Breast epithelium (tissue), 4 donors: ENCODE data around the gene PNPLA4. TPM values are rescaled to one million over a fixed set of nuclear protein-coding genes. Genes with fewer than 3 reads are reported as not detected.

Experiments used
- DNase-seq, 2 donors: peaks; one replicate each; pipeline ENCODE4 v3.0.0-alpha.2; 2019; ENCODE audit warnings: low spot score in 2 of 2
- H3K27ac ChIP-seq, 2 donors: fragments of 200-600 bp; sonication (generic) in 1 of 2; one replicate each; pipeline ENCODE4 v1.5.1; 2016 to 2019; ENCODE audit warnings: mild to moderate bottlenecking in 1 of 2
- H3K27me3 ChIP-seq, 2 donors: fragments of 200-600 bp; sonication (generic) in 1 of 2; one replicate each; pipeline versions ENCODE4 v1.5.1 to v1.6.0; 2017 to 2019; ENCODE audit warnings: control low read depth in 1 of 2, mild to moderate bottlenecking in 1 of 2
- H3K36me3 ChIP-seq: fragments of 200-600 bp; one replicate; pipeline ENCODE4 v1.5.1; 2019
- H3K4me1 ChIP-seq, 2 donors: fragments of 200-600 bp; sonication (generic); one replicate each; pipeline ENCODE4 v1.5.1; 2016 to 2019; ENCODE audit warnings: control low read depth in 1 of 2
- H3K4me3 ChIP-seq, 3 donors: fragments of 200-600 bp; sonication (generic); 1 replicate in 2 of 3; 2 replicates in 1 of 3; pipeline ENCODE4 v1.5.1; 2016 to 2019; ENCODE audit warnings: mild to moderate bottlenecking in 3 of 3, moderate library complexity in 2 of 3
- H3K9me3 ChIP-seq, 2 donors: fragments of 200-600 bp; sonication (generic) in 1 of 2; one replicate each; pipeline ENCODE4 v1.5.1; 2016 to 2019; ENCODE audit warnings: control low read depth in 1 of 2
- POLR2A ChIP-seq: fragments of 450-650 bp; IDR thresholded peaks from one replicate; pipeline ENCODE4 v1.6.1; 2016; ENCODE audit warnings: antibody characterized with exemption, mild to moderate bottlenecking, moderate library complexity
- POLR2AphosphoS5 ChIP-seq, 3 donors: sonication (generic); formaldehyde crosslinking; IDR thresholded peaks; one replicate each; pipeline ENCODE4 v1.6.1; 2017; ENCODE audit warnings: antibody characterized with exemption in 3 of 3
- intact Hi-C: fragments of 100-400 bp; cut with DNase I; formaldehyde crosslinking; loops from one replicate; pipeline ENCODE4 v1.15.1; 2023; ENCODE audit warnings: low total_unique reads
- total RNA-seq, 3 donors: library from RNA; depleted of rRNA; stranded (reverse); fragments of >200 nt; gene quantifications; one replicate each; pipeline ENCODE4 v1.1.0, GENCODE V29; 2016
- TF ChIP-seq, protein P1 (sequence below), 3 donors: fragments of 450-650 bp; IDR thresholded peaks; one replicate each; pipeline ENCODE4 v1.5.1; 2016 to 2017; ENCODE audit warnings: antibody characterized with exemption in 3 of 3, mild to moderate bottlenecking in 3 of 3, moderate library complexity in 3 of 3

PNPLA4 gene
- total RNA-seq, 3 donors from 2014 or later, result 9.5 to 22.4 (median 16.8) TPM

DNA sequence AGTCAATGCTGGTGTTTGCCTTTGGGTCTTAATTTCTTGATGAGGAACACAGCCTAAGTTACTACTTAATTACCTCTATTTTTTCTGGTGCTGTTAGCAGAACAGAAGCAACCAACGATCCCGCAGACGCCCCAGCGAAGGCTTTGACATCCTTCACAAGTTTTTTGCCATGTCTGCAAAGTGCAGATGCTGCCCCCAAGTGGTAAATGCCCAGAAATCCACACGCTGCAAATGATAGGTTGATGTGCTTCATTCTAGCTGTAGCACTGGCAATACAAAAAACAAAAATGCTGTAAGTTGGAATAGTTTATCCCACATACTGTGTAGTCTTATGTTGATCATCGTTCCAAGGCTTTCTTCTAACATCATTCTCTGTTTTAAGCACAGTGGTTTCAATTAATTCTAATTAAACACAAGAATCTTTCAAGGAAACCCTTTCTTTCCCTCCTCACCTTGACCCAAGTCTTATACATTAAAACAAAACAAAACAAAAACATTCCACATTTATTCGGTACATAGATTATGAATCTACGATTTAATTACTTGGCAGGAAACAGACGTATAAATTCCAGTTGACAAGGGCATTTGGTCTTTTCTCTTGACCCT is 1.2 kb downstream of the PNPLA4 start:
- DNase-seq, result peak; percentile 27 to 49
- H3K4me1 ChIP-seq, result no peaks in the 10 kb centered on the region
- TF ChIP-seq, protein P1, sequence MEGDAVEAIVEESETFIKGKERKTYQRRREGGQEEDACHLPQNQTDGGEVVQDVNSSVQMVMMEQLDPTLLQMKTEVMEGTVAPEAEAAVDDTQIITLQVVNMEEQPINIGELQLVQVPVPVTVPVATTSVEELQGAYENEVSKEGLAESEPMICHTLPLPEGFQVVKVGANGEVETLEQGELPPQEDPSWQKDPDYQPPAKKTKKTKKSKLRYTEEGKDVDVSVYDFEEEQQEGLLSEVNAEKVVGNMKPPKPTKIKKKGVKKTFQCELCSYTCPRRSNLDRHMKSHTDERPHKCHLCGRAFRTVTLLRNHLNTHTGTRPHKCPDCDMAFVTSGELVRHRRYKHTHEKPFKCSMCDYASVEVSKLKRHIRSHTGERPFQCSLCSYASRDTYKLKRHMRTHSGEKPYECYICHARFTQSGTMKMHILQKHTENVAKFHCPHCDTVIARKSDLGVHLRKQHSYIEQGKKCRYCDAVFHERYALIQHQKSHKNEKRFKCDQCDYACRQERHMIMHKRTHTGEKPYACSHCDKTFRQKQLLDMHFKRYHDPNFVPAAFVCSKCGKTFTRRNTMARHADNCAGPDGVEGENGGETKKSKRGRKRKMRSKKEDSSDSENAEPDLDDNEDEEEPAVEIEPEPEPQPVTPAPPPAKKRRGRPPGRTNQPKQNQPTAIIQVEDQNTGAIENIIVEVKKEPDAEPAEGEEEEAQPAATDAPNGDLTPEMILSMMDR (IDR thresholded peaks at IDR 0.05), result peak in 2 of 3 donors; percentile 37 to 50
- no peak for TF ChIP-seq POLR2A
- no peaks in the 10 kb centered on the region for H3K36me3 ChIP-seq
- peak overlapping the region in 1 of 3 donors; percentile 70 for H3K4me3 ChIP-seq
- H3K27me3 ChIP-seq, result no peaks in the 10 kb centered on the region
- no peak overlapping the region for H3K27ac ChIP-seq
- H3K9me3 ChIP-seq, result no peaks in the 10 kb centered on the region
- intact Hi-C loops, result no loop called here

DNA sequence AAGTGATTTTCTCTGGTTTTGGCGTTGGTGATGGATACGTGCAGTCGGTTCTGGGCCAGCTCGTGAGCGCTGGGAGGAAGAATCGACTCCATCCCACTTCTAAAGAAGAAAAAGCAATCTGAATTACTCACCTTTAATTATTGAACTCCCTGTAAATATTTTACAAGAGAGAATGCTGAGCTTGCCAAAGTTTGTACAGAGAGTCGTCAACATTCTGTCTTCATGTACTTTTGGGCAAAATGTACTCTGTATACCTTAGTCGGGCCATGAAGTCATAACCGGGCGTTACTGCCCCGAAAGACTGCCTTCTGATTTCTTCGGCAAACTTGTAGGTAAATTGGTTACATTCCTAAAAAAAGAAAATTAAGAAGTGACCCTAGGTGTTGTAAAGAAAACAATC is 5.5 kb downstream of the PNPLA4 start:
- Histone ChIP-seq H3K27ac (no peak overlapping the region), H3K9me3 (no peaks in the 10 kb centered on the region), H3K27me3 (no peaks in the 10 kb centered on the region), H3K4me3 (no peak overlapping the region), H3K4me1 (no peaks in the 10 kb centered on the region), H3K36me3 (no peaks in the 10 kb centered on the region)
- TF ChIP-seq POLR2A (no peak), POLR2AphosphoS5 (IDR thresholded peaks at IDR 0.05) (no peak)
- TF ChIP-seq, protein P1 (IDR thresholded peaks at IDR 0.05), result no peak
- intact Hi-C loops, result no loop called here
- no peak for DNase-seq

DNA sequence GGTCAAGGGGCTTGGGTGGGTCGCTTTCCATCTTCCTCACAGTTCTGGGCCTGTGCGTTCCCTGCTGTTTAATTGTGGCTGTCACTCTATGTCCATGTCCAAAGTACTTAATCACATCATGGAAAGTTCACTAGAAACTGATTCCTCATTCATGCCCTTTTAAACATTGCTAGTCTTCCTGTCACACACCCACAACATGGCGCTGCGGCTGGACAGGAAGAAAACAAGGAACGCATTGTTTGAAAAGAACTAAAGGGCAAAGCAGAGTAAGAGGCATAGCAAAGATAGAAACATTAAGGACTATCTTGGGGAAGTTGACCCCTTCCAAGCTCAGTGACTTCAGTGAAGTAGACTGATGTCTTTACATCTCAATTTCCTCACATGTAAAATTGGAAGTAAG is 18.4 kb downstream of the PNPLA4 start:
- Histone ChIP-seq H3K27ac (no peak overlapping the region), H3K4me3 (no peak overlapping the region), H3K9me3 (no peaks in the 10 kb centered on the region), H3K27me3 (no peaks in the 10 kb centered on the region), H3K36me3 (no peaks in the 10 kb centered on the region), H3K4me1 (no peaks in the 10 kb centered on the region)
- intact Hi-C loops, result no loop called here
- no peak for DNase-seq
- TF ChIP-seq, protein P1 (IDR thresholded peaks at IDR 0.05), result no peak
- no peak for TF ChIP-seq POLR2A
- TF ChIP-seq POLR2AphosphoS5 (IDR thresholded peaks at IDR 0.05), result no peak

DNA sequence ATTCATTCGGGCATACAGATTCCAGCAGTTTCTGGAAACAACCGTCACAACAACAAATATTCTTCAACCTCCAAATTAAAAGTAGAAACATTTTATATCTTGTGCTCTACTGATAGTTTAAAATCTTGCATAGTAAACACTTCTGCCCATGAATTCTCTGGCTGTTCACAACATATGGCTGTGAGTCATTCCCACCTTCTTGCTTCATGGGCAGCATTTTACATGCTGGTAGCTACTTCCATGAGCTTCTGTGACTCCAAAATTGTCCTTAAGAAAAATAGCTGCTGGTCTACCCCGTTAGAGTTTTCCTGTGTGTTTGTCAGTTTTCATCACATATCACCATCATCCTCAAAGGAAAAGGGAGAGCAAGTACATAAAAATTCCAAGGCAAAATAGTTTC is 22.7 kb downstream of the PNPLA4 start:
- no peak for DNase-seq
- H3K4me1 ChIP-seq, result no peaks in the 10 kb centered on the region
- H3K36me3 ChIP-seq, result peaks cover 4% of the 10 kb centered on the region
- no peaks in the 10 kb centered on the region for H3K9me3 ChIP-seq
- H3K27me3 ChIP-seq, result no peaks in the 10 kb centered on the region
- no peak for TF ChIP-seq POLR2A
- no peak for TF ChIP-seq POLR2AphosphoS5 (IDR thresholded peaks at IDR 0.05)
- TF ChIP-seq, protein P1 (IDR thresholded peaks at IDR 0.05), result no peak
- H3K27ac ChIP-seq, result no peak overlapping the region
- intact Hi-C loops, result no loop called here
- H3K4me3 ChIP-seq, result no peak overlapping the region

DNA sequence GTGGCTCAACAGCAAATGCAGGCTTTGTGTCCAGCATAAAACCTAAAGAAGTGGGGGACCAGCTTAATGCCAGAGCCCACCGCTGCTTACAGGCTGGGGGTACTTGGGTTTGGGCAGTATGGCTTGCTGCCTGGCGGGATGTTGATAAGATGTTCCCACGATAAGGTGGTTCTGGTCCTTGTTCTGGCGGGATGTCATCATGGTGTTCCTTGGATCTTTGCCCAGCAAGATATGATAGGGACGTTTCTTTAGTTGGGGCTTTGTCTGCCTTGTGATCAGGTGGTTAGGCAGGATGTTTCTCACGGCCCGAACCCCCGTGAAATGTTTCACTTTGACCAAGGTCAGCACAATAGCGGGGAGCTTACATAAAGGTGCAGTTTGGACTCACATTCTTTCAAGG is 35.3 kb downstream of the PNPLA4 start:
- DNase-seq, result no peak
- Histone ChIP-seq H3K4me1 (no peaks in the 10 kb centered on the region), H3K27ac (no peak overlapping the region), H3K36me3 (no peaks in the 10 kb centered on the region), H3K27me3 (no peaks in the 10 kb centered on the region), H3K9me3 (no peaks in the 10 kb centered on the region), H3K4me3 (no peak overlapping the region)
- no peak for TF ChIP-seq POLR2A
- TF ChIP-seq, protein P1 (IDR thresholded peaks at IDR 0.05), result no peak
- no peak for TF ChIP-seq POLR2AphosphoS5 (IDR thresholded peaks at IDR 0.05)
- intact Hi-C loops, result no loop called here
